Prostate gland (tissue), 2 donors: ENCODE results near the gene SCYGR5. TPM values are rescaled to one million over a fixed set of nuclear protein-coding genes. Genes with fewer than 3 reads are reported as not detected.

Experiments used
- DNase-seq: peaks from one replicate; pipeline ENCODE4 v3.0.0-alpha.2; 2019; ENCODE audit warnings: low spot score
- H3K27ac ChIP-seq, 2 donors: fragments of 200-600 bp; sonication (generic); 2 replicates each; pipeline ENCODE4 v1.5.1; 2017 to 2019
- H3K27me3 ChIP-seq: fragments of 200-600 bp; sonication (generic); replicated peaks from 2 replicates; pipeline ENCODE4 v1.5.1; 2019; ENCODE audit not compliant: insufficient read depth
- H3K36me3 ChIP-seq, 2 donors: fragments of 200-600 bp; sonication (generic); 1 replicate in 1 of 2; 2 replicates in 1 of 2; pipeline versions ENCODE4 v1.5.1 to v1.8.1; 2017 to 2019
- H3K4me1 ChIP-seq: fragments of 200-600 bp; sonication (generic); replicated peaks from 2 replicates; pipeline ENCODE4 v1.5.1; 2019
- H3K4me3 ChIP-seq, 2 donors: fragments of 200-600 bp; sonication (generic); 2 replicates each; pipeline ENCODE4 v1.5.1; 2017 to 2019
- H3K9me3 ChIP-seq: fragments of 200-600 bp; sonication (generic); 2 replicates; pipeline ENCODE4 v1.5.1; 2017
- POLR2A ChIP-seq: fragments of 450-650 bp; IDR thresholded peaks from one replicate; pipeline ENCODE4 v1.6.1; 2016; ENCODE audit warnings: antibody characterized with exemption, mild to moderate bottlenecking
- POLR2AphosphoS5 ChIP-seq: sonication (generic); formaldehyde crosslinking; IDR thresholded peaks from one replicate; pipeline ENCODE4 v1.6.1; 2017; ENCODE audit warnings: antibody characterized with exemption
- WGBS: methylation state at CpG from one replicate; pipeline ENCODE4 v1.1.5; 2018; 5-methylcytosine and 5-hydroxymethylcytosine counted together
- intact Hi-C: fragments of 100-400 bp; cut with DNase I; formaldehyde crosslinking; loops from one replicate; pipeline ENCODE4 v1.14.2; 2022
- total RNA-seq, 2 donors: library from RNA; depleted of rRNA; stranded (reverse); fragments of >200 nt; gene quantifications; one replicate each; pipeline ENCODE4 v1.1.0, GENCODE V29; 2016
- TF ChIP-seq, protein P1 (sequence below), 4 experiments: fragments of 200-600 bp in 2 of 4; fragments of 450-650 bp in 2 of 4; sonication (generic) in 2 of 4; IDR thresholded peaks; 1 replicate in 3 of 4; 2 replicates in 1 of 4; pipeline ENCODE4 v1.5.1; 2016 to 2019; ENCODE audit warnings: antibody characterized with exemption in 4 of 4, mild to moderate bottlenecking in 2 of 4, moderate library complexity in 2 of 4

Gene SCYGR5
- total RNA-seq, 2 donors from 2014 or later: not detected

- DNase-seq: no peak
- Histone ChIP-seq H3K27me3 (no peaks in the 10 kb centered on the region), H3K4me3 (no peak overlapping the region), H3K9me3 (no peaks in the 10 kb centered on the region), H3K4me1 (no peaks in the 10 kb centered on the region), H3K36me3 (no peaks in the 10 kb centered on the region), H3K27ac (no peak overlapping the region)
- intact Hi-C loops: no loop called here
- 100% methylated on average over 2 of the region's 2 CpGs for WGBS
- TF ChIP-seq POLR2AphosphoS5 (no peak), POLR2A (no peak)
- TF ChIP-seq, protein P1, sequence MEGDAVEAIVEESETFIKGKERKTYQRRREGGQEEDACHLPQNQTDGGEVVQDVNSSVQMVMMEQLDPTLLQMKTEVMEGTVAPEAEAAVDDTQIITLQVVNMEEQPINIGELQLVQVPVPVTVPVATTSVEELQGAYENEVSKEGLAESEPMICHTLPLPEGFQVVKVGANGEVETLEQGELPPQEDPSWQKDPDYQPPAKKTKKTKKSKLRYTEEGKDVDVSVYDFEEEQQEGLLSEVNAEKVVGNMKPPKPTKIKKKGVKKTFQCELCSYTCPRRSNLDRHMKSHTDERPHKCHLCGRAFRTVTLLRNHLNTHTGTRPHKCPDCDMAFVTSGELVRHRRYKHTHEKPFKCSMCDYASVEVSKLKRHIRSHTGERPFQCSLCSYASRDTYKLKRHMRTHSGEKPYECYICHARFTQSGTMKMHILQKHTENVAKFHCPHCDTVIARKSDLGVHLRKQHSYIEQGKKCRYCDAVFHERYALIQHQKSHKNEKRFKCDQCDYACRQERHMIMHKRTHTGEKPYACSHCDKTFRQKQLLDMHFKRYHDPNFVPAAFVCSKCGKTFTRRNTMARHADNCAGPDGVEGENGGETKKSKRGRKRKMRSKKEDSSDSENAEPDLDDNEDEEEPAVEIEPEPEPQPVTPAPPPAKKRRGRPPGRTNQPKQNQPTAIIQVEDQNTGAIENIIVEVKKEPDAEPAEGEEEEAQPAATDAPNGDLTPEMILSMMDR (IDR thresholded peaks at IDR 0.05): no peak
These were observed 49.9 kb downstream of the SCYGR5 start for GRCh38 chr2:227716501-227716900.

Other genes starting within 250 kb of the SCYGR5 start
- gene AGFG1, start 194.6 kb upstream of the SCYGR5 start, total RNA-seq: 10 to 100 TPM; 40.3 to 73.7 TPM
- gene SCYGR2, start 67.9 kb upstream of the SCYGR5 start, total RNA-seq: not detected
- not detected for gene SCYGR3, start 52.0 kb upstream of the SCYGR5 start, total RNA-seq
- not detected for gene SCYGR4, start 49.3 kb upstream of the SCYGR5 start, total RNA-seq
- gene SLC19A3, start 51.2 kb downstream of the SCYGR5 start, total RNA-seq: 1 to 10 TPM in 1 of 2 donors, under 1 TPM in 1; 0.41 to 1.3 TPM
- gene SCYGR6, start 58.0 kb downstream of the SCYGR5 start, total RNA-seq: not detected
- gene SCYGR7, start 61.5 kb downstream of the SCYGR5 start, total RNA-seq: not detected
- not detected for gene SCYGR8, start 79.1 kb downstream of the SCYGR5 start, total RNA-seq
- 1 to 10 TPM in 1 of 2 donors, not detected in 1; 1.6 TPM for gene CCL20, start 147.0 kb downstream of the SCYGR5 start, total RNA-seq
- gene DAW1, start 204.8 kb downstream of the SCYGR5 start, total RNA-seq: 1 to 10 TPM in 1 of 2 donors, not detected in 1; 3.0 TPM